D721Med (cell line): ENCODE measurements around the gene PLPPR4.

Experiments used
- DNase-seq: peaks from one replicate; pipeline ENCODE4 v3.0.0; 2011; ENCODE audit warnings: low spot score; ENCODE audit not compliant: insufficient read length
- FAIRE-seq: peaks from 2 replicates; lab custom pipeline; 2011; peaks lifted over from hg19 to GRCh38; lab: Jason Lieb, UNC
- TF ChIP-seq, protein P1 (sequence below): IDR thresholded peaks from 2 replicates; pipeline ENCODE4 v1.5.1; 2012; ENCODE audit warnings: mild to moderate bottlenecking, control low read depth; ENCODE audit not compliant: insufficient read depth; ENCODE audit errors: missing control alignments

PLPPR4 gene

DNA sequence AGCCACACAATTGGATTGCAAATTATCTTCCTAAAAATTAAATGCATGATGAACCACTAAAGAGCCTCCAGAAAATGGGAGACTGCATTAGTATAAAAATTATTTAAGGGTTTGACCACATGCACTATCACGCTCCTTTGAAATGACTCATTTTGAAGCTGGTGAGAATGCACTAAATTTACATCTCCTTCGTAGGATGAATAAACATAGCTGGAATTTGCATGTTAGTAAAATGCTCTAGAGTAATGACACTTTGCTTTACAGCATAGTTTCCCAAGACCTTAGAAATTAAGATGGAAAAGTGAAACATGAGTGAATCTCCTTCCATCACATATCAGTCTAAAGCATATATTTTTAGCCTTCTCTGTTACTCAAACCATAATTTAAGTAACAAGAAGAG is 2.4 kb downstream of the PLPPR4 start:
- FAIRE-seq (peak; percentile 61), DNase-seq (no peak)
- TF ChIP-seq, protein P1, sequence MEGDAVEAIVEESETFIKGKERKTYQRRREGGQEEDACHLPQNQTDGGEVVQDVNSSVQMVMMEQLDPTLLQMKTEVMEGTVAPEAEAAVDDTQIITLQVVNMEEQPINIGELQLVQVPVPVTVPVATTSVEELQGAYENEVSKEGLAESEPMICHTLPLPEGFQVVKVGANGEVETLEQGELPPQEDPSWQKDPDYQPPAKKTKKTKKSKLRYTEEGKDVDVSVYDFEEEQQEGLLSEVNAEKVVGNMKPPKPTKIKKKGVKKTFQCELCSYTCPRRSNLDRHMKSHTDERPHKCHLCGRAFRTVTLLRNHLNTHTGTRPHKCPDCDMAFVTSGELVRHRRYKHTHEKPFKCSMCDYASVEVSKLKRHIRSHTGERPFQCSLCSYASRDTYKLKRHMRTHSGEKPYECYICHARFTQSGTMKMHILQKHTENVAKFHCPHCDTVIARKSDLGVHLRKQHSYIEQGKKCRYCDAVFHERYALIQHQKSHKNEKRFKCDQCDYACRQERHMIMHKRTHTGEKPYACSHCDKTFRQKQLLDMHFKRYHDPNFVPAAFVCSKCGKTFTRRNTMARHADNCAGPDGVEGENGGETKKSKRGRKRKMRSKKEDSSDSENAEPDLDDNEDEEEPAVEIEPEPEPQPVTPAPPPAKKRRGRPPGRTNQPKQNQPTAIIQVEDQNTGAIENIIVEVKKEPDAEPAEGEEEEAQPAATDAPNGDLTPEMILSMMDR = no peak

DNA sequence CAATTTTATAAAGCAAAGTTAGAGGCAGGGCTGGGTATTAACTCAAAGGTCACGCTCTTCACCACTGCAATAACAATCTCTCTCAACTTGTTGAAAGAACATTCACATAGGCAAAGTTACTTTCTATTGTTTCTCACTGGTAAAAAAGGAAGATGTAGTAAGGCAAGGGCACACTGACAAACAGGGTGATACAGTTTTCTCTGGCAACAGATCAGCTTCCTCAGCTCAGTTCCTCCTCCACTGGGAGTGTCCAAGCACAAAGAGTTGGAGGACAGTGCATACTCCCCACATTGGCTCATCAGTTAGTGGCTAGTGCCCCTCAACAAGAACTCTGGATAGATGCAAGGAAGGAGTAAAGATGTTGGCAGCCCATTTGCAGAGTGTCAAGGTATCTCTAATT is 3.7 kb downstream of the PLPPR4 start:
- TF ChIP-seq, protein P1 = no peak
- DNase-seq (no peak), FAIRE-seq (peak; percentile 21)

DNA sequence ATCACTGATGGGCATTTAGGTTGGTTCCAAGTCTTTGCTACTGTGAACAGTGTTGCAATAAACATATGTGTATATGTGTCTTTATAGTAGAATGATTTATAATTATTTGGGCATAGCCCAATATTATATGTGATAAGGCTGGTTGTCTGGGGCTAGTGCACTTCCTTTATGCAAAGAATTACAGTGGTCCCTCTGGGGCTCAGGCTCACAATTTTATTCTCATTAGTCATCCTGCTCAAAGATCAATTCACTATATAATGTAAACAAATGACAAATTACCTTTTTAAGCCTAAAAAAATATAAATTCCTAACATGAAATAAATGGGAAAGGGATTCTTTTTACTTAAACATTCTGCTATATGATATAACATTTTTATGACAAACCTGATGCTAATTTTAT is 5.0 kb downstream of the PLPPR4 start:
- FAIRE-seq (no peak), DNase-seq (no peak)
- TF ChIP-seq, protein P1 = no peak

DNA sequence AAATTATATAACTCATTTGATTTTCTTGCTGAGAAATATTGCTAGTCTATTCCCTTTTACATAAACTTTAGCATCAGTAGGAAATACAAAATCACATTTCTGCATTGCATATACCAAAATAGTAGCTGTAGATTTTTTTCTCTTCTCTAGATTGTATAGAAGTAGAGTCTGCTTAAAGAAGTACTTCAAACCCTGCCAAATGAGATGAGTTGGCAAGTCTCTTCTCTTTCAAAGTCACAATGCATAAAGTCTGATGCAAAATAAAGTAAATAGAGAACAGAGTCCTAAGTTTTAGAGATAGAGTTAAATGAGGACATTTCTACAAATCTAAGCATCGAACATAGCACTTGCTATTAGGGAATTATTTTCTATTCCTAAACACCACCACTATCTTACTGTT is 6.4 kb downstream of the PLPPR4 start:
- DNase-seq (no peak), FAIRE-seq (no peak)

DNA sequence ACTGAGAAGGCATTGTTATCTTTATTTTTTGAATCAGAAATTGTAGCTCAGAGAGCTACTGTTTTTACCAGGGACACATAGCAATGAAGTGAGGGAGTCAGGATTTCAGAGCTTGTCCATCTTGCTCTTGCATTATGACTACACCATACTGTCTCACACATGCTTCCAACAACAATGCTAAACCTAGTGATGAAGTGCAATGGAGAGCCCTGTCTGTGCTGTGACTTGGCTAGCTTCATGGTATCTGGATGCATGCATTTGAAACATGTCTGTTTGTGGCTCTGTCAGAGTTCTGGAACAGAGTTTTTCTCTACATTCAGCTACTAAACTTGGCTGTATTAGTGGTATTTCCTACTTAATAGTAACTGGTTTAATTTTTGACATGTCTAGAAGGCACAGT is 7.0 kb downstream of the PLPPR4 start:
- FAIRE-seq = peak; percentile 46
- TF ChIP-seq, protein P1 = no peak
- DNase-seq = no peak

More for the DNA sequence above, 6.4 kb downstream of the PLPPR4 start:
- TF ChIP-seq, protein P1 = no peak

DNA sequence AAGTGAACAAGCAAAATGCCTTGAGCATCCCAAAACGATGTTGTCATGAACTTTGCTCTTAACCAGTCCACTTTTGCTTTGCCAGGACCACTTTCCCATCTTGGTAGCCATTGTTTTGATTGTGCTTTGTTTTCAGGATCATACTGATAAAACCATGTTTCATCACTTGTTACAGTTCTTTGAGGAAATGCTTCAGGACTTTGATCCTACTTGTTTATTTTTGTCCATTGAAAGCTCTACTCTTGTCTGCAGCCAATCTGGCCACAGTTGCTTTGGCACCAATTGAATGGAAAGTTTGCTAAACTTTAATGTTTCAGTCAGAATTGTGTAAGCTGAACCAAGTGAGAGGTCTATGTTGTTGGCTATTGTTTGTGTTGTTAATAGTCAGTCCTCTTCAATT is 12.8 kb downstream of the PLPPR4 start:
- FAIRE-seq (peak; percentile 92), DNase-seq (no peak)
- TF ChIP-seq, protein P1 = no peak

DNA sequence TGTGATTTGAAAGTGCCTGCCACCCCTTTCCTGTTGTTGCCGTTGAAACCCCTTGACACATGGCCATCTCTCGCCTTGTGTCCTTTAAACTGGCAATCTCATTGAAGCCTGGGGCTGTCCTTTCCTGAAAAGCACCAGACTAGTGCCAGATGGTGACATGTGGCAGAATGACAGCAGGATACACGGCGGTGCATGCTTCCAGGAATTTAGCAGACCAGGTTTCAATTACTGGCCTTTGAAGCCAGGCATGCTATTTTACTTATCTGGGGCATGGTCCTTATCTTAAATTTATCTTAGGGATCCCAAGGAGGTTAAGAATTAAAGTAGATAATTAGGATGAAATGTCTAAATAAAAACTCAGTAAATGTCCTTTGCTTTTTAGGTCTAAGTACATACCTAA is 15.2 kb downstream of the PLPPR4 start:
- DNase-seq (no peak), FAIRE-seq (peak; percentile 98)
- TF ChIP-seq, protein P1 = no peak
